HPDE6-E6E7 (cell line): Measurements from ENCODE around the gene PLEKHJ1.
"Not testable (repeated sequence)": the region's sequence is repeated elsewhere in the genome, so short reads cannot be mapped to it uniquely, and the experiment has no call there.

Experiments used
- DNase-seq: peaks from one replicate; pipeline ENCODE4 v3.0.0; 2011; ENCODE audit warnings: missing footprints; ENCODE audit errors: extremely low spot score

Gene PLEKHJ1

DNA sequence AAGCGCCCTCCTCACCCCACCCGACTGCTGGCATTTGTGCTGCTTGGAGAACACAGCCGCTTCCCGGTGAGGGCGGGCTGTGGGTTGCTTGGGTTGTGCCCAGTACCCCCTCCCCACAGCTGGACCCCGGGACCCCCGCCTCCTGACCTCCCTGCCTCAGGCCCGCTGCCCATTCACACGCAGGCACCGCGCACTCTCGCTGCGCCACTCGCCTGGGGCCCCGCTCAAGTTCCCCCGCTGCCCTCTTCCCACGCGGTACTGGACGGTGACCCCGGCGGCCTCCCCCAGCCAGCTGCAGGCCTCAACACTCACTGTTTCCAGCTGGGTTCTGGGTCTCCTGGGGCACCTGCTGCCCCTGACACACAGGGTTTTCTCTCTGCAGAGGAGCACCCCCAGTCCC is 16.4 kb downstream of the PLEKHJ1 start:
- no peak for DNase-seq

- DNase-seq = no peak
Measured at GRCh38 chr19:2217591-2217990, 18.5 kb downstream of the PLEKHJ1 start.

- DNase-seq = no peak
Measured at GRCh38 chr19:2216361-2217225, 19.5 kb downstream of the PLEKHJ1 start.

DNA sequence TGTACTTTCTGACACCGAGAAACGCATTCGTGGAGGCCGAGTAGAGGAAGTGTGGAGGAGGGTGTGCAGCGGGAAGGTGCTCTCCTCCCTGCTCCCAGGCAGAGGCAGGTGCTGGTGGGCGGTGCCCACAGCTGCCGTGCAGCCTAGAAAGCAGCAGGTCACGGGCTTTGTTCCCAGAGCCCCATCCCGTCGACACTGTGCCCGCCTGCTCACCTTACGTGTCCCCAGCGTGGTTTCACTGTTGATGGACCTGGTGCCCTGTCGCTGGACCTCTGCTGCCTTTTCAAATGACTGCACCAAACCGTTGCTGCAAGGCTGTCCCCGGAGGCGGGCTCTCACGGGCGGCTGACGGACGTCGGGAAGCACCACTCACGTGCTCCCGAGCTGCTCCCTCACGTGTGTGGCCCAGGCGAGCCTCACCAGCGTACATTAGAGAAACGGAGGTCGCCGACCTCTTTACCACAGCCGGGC is 20.8 kb downstream of the PLEKHJ1 start:
- no peak for DNase-seq

DNA sequence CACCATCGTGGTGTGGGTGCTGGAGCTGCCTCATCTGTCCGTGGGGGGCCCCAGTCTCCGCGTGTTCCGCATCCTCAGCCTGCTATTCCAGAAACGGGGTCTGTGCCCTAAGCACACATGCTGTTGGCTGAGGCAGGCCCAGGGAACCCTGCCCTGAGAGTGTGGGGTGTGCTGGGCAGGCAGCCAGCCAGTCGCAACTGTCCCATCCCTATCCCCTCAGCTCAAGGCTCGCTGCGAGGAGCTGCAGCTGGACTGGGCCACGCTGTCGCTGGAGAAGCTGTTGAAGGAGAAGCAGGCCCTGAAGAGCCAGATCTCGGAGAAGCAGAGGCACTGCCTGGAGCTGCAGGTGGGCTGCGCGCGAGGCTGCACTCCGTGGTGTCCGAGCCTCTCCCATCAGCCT is 21.9 kb downstream of the PLEKHJ1 start:
- DNase-seq = no peak

- DNase-seq = no peak
Measured at GRCh38 chr19:2213799-2214198, 22.3 kb downstream of the PLEKHJ1 start.

DNA sequence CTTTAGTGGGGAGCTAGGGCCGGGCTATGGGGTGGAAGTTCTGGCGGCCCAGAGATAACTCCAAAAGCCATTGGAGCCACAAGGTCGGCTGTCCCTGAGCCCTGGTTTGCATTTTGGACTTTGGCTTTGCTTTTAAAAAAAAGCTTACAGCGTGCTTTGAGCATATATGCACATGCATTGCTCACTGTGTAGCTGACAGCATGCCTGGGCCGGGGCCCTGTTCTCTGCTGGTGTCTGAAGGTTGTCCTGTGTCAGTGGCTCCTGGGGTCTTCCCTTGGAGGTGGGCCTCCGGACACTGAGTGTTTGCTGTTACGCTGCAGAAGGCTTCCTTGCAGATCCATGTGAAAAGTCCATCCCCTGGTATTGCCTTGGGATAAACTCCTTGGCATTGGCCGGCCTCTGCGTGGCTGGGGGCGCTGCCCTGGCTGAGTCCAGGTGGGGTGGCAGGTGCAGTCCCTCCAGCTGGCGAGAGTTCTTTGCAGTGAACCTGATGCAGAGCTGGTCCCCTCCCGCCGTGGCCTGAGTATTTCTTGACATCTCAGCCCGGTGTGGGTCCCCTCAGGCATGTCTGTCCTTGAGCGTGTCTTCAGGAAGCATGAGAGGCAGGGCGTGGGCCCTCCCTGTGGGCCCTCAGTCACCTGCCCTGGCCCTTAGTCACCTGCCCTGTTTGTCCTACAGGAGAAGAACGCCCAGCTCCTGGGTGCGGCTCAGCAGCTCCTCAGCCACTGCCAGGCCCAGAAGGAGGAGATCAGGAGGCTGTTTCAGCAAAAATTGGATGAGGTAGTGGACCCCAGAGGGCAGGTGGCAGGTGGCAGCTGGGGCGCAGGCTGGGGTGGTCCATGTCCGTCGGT is 23.0 kb downstream of the PLEKHJ1 start:
- DNase-seq = no peak

- DNase-seq = no peak
Measured at GRCh38 chr19:2210987-2211740, 25.0 kb downstream of the PLEKHJ1 start.

DNA sequence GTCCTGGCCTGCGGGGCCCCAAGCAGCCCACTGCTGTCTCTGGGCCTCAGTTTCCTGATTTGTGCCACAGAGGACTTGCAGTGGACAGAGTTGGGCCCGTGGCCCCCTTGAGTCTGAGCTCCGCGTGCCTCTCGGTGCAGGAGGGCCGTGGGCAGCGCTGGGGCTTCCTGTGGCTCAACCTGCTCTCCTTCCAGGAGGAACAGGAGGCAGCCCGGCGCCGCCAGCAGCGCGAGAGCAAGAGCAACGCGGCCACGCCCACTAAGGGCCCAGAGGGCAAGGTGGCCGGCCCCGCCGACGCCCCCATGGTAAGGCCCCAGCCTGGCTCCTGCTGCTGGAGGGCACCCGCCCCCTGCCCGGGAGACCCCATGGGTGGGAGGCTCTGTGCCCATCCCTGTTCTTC is 25.9 kb downstream of the PLEKHJ1 start:
- DNase-seq = no peak

GRCh38 chr19:2209408-2209807 is 26.7 kb downstream of the PLEKHJ1 start:
- DNase-seq = no peak

DNA sequence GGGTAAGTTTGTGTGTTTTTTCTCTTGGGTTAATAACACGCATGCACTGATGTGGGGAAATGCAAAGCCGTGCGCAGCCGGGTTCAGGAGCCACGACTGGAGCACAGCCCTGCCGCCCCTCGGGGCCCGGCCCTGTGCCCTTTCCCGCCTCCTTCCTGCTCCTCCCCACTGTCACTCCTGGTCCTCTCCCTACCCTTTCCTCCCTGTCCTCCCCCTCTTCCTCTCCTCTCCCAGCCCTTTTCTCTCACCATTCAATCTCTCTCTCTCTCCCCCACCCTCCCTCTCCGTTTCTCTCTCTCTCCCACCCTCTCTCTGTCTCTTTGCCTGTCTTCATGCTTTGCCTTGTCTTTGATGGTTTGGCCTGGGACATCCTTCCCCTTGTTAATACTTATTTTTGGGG is 27.2 kb downstream of the PLEKHJ1 start:
- no peak for DNase-seq

GRCh38 chr19:2207991-2208860 is 27.9 kb downstream of the PLEKHJ1 start:
- DNase-seq = peak; percentile 19

GRCh38 chr19:2207008-2207407 is 29.1 kb downstream of the PLEKHJ1 start:
- DNase-seq = no peak

DNA sequence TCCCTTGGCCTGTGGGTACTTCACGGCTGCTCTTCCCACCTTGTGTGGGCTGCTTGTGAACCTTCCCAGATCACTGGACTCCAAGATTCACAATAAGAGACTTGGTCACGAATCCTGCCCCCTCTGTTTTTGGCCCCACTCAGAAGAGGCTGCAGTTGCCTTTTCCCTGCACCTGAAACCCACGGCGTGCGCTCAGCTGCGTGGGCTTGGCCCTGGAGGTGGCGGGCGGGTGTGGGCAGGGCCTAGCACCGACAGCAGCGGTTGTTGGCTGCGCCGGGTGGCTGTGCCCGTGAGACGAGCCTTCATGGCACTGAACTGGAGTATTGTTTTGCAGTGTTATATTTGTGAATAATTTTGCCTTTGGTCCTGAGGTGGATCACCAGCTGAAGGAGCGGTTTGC is 33.8 kb downstream of the PLEKHJ1 start:
- no peak for DNase-seq

DNA sequence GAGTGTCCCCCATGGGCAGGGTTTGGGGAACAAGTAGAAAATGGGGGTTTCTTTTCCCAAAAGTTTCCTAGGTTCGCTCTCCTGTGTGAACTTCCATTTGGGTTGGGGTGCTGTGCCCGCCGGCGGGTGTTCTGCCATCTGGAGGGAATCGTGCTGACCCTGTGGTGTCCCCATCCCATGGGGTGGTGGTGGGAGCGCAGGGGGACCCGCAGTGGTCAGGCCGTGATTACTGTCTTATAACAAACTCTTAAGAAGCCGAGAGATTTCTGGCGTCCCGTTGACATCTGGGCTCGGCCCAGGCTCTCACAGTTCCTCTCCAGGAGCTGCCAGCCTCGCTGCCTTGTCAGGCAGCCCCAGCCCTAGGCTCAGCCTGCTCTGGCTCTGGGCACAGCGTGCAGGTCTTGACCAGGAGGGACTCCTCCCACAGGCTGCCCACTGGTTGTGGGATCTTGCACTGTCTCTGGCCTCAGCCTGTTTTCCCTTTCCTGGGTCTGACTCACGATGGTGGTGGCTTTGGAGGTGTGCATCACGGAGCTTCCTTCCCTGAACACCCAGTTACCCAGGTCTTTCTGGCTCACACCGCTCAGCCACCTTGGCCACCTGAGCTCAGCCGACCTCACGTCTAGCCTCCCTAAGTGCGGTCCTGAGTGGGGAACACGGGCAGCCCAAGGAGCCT is 34.5 kb downstream of the PLEKHJ1 start:
- peak; percentile 37 for DNase-seq

- DNase-seq = not testable (repeated sequence)
Measured at GRCh38 chr19:2200624-2201294, 35.4 kb downstream of the PLEKHJ1 start.

DNA sequence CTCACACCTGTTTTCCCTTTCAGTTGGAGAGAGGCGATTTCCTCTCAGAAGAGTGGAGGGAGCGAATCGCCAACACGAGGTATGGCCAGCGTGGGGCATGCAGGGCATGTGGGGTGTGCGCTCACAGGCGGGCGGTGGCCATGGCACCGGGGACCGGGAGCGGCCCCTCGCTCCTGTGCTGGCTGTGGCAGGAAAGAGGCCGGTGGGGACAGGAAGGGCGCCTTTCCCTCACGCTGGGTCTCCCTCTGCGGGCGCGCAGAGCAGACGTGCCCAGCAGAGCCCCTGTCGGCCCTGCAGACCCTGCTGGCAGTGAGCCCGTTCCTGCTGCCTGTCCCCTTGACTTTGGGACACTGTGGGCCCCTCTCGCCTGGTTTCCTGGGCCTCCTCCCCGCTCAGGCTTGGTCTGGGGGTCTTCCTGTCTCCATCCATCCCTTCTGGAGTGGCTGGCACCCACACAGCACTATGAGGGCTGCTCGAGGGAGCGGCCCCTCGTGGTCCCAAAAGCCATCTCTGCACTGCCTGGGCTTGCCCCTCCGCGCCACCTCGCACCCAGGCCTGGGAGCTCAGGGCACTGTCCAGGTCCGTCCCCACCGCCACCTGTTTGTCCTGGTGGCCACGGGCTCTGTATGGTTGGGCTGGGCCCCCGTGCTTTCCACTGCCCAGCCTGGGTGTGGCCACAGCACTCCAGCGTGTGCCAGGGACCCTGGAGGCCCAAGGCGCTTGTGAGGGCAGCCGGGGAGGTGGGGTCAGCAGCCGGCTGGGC is 36.1 kb downstream of the PLEKHJ1 start:
- DNase-seq = no peak

GRCh38 chr19:2199215-2199614 is 36.9 kb downstream of the PLEKHJ1 start:
- DNase-seq = no peak

DNA sequence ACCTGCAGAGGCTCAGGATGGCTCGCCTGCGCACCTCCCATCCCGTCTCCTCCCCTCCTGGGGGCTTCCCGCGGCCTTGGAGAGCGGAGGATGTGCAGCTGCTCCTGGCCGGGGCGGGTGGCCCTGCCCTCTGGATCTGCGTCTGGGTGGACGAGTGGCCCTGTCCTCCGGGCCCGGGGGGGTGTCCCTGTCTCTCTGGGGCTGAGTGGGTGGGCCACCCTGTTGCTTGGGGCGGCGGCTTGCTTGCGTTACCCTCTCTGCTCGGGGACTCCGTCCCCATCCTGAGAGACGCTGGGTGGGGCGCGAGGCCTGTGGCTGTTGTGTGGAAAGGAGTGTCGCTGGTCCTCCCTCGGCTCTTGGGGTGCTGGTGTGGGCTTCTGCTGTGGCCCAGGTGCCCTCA is 37.8 kb downstream of the PLEKHJ1 start:
- DNase-seq = no peak
